Activated T-cell treated with anti-CD3 and anti-CD28 coated beads, Interleukin-2, amount 50 U/mL, for 4 hours (primary cell): ENCODE measurements around the gene TUBA4B. TPM values are rescaled to one million over a fixed set of nuclear protein-coding genes. Genes with fewer than 3 reads are reported as not detected.

ENCODE experiments used
- ATAC-seq, 2 donors: fragments of 200-7000 bp; cut with Tn5 transposase; one replicate each; pipeline ENCODE4 v1.10.0; 2021
- DNase-seq: peaks from one replicate; pipeline ENCODE4 v3.0.0-alpha.2; 2020
- H3K27me3 Mint-ChIP-seq: one replicate; pipeline ENCODE4 v1.8.0; 2021; ENCODE audit warnings: low read depth, mixed read lengths
- H3K36me3 Mint-ChIP-seq: one replicate; pipeline ENCODE4 v1.8.0; 2022; ENCODE audit warnings: mixed read lengths; ENCODE audit not compliant: insufficient read depth
- H3K4me1 Mint-ChIP-seq: one replicate; pipeline ENCODE4 v1.8.0; 2021; ENCODE audit warnings: low read depth, mixed read lengths
- H3K4me3 Mint-ChIP-seq: one replicate; pipeline ENCODE4 v1.8.0; 2021; ENCODE audit warnings: mild to moderate bottlenecking, moderate library complexity, mixed read lengths
- H3K9me3 Mint-ChIP-seq: one replicate; pipeline ENCODE4 v1.8.0; 2021; ENCODE audit warnings: mixed read lengths
- total RNA-seq, 3 donors: library from RNA; stranded (reverse); gene quantifications; one replicate each; pipeline ENCODE4 v1.2.1, GENCODE V29; 2021

Gene TUBA4B
- total RNA-seq, 3 donors from 2014 or later = not detected

DNA sequence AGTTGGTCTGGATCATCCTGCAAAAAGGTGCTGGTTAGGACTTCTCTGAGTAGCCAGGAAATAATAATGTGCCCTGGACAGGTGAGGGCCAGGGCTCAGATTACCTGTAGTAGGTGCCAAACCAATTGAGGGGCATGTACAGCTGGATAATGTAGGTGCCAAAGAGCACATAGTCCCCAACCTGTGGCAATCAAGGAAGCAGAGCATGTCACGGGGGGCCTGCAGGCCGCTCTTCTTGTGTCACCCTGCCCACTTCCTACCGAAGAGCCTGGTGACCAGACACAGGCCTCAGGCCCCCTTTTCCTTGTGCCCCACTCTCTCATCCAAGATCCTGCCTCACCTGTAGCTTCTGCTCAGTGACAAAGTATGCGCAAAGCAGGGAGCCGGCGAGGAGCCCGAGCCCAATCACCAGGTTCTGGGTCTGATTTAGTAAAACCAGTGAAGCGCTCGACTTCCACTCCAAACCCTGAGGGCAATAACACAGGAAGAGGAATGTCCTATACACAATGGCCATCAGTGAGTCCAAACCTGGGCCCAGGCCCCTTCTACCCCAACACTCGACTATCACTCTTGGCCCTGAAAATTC is 39.5 kb upstream of the TUBA4B start:
- H3K4me3 Mint-ChIP-seq = no peak overlapping the region
- H3K36me3 Mint-ChIP-seq = peaks cover 14% of the 10 kb centered on the region
- ATAC-seq (no peak), DNase-seq (no peak)
- no peaks in the 10 kb centered on the region for H3K27me3 Mint-ChIP-seq
- H3K9me3 Mint-ChIP-seq = no peaks in the 10 kb centered on the region
- H3K4me1 Mint-ChIP-seq = peaks cover 25% of the 10 kb centered on the region

DNA sequence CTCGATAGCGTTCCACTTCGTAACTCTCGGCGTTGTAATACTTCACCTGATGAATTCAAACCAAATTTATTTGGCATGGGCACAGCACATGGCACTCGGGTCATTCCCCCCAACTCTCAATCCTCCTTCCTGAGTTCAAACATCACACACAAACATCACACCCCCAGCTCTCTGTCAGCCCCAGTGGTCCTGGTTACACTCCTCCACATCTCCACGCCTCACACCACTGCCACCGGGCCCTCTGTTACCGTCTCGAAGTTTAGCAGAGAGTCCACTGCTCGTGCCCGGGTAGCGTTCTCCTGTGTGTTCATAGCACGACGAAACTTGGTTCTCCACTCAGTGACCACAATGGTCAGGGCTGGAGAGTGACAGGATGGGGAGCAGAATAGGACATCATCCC is 38.9 kb upstream of the TUBA4B start:
- H3K9me3 Mint-ChIP-seq = no peaks in the 10 kb centered on the region
- H3K36me3 Mint-ChIP-seq = peaks cover 14% of the 10 kb centered on the region
- H3K4me3 Mint-ChIP-seq = no peak overlapping the region
- ATAC-seq (no peak), DNase-seq (no peak)
- peaks cover 24% of the 10 kb centered on the region for H3K4me1 Mint-ChIP-seq
- H3K27me3 Mint-ChIP-seq = no peaks in the 10 kb centered on the region

GRCh38 chr2:219214786-219215185 is 38.3 kb upstream of the TUBA4B start:
- ATAC-seq = no peak
- DNase-seq = no peak
- peaks cover 24% of the 10 kb centered on the region for H3K4me1 Mint-ChIP-seq
- H3K36me3 Mint-ChIP-seq = peaks cover 14% of the 10 kb centered on the region
- no peaks in the 10 kb centered on the region for H3K27me3 Mint-ChIP-seq
- H3K4me3 Mint-ChIP-seq = no peak overlapping the region
- no peaks in the 10 kb centered on the region for H3K9me3 Mint-ChIP-seq

GRCh38 chr2:219215871-219216534 is 37.0 kb upstream of the TUBA4B start:
- Mint-ChIP-seq H3K4me3 (no peak overlapping the region), H3K36me3 (peaks cover 14% of the 10 kb centered on the region), H3K4me1 (peaks cover 22% of the 10 kb centered on the region), H3K9me3 (no peaks in the 10 kb centered on the region), H3K27me3 (no peaks in the 10 kb centered on the region)
- DNase-seq = no peak
- ATAC-seq = no peak

- Mint-ChIP-seq H3K4me3 (no peak overlapping the region), H3K9me3 (no peaks in the 10 kb centered on the region)
These were observed 36.5 kb upstream of the TUBA4B start for GRCh38 chr2:219216535-219216915.

GRCh38 chr2:219218217-219218731 is 34.8 kb upstream of the TUBA4B start:
- DNase-seq (no peak), ATAC-seq (peak; percentile 49 to 59)
- Mint-ChIP-seq H3K4me1 (peaks cover 17% of the 10 kb centered on the region), H3K9me3 (no peaks in the 10 kb centered on the region), H3K27me3 (no peaks in the 10 kb centered on the region), H3K4me3 (peak overlapping the region; percentile 86), H3K36me3 (peaks cover 17% of the 10 kb centered on the region)

More at GRCh38 chr2:219216535-219216915, 36.5 kb upstream of the TUBA4B start:
- Mint-ChIP-seq H3K27me3 (no peaks in the 10 kb centered on the region), H3K36me3 (peaks cover 18% of the 10 kb centered on the region), H3K4me1 (peaks cover 17% of the 10 kb centered on the region)
- DNase-seq (no peak), ATAC-seq (no peak)

GRCh38 chr2:219218732-219219701 is 34.0 kb upstream of the TUBA4B start, which contains the start of gene ABCB6:
TSS of gene ABCB6 (minus strand) at chr2:219218958. CDS start at chr2:219218673, 285 bp downstream.
- Mint-ChIP-seq H3K4me3 (peak within 1 kb of the TSS; percentile 86), H3K27me3 (no peaks in the 10 kb centered on the region), H3K9me3 (no peaks in the 10 kb centered on the region), H3K36me3 (peaks cover 22% of the 10 kb centered on the region), H3K4me1 (peaks cover 17% of the 10 kb centered on the region)
- DNase-seq = peak; percentile 85
- ATAC-seq = peak; percentile 82 to 88

DNA sequence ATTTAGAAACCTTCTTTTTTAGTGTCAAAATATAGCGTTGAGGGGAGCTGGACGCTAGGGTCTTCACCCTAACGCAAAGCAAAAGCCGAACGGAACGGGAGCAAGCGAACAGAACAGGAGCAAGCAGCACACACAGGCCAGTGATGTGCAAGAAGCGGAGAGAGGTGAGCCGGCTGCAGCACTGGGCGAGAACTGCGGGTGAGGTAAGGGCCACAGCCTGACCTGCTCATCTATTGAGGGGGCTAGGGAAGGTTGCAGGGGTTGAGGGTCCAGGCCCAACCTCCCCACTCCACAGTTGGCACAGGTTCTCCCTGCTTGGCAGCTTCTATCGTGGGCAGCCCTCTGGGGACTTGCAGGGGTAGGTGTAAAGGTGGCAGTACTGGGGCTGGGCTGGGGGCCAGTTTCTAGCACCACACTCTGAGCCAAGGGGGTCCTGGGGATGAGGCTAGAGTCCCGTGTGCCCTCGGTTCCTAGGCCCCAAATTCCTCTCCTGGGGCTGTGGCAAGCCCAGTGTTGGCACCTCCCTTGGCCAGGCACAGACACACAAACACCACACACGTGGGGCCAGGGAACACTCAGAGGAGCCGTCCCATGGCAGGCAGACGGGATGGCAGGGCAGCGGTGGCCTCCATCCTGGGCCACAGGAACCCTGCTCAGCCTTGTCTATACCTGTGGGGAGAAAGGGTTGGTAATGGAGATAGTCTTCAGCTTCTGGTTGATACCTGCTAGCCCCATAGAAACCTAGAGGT is 33.1 kb upstream of the TUBA4B start:
- no peak for DNase-seq
- ATAC-seq = no peak
- H3K4me1 Mint-ChIP-seq = peaks cover 17% of the 10 kb centered on the region
- peaks cover 21% of the 10 kb centered on the region for H3K36me3 Mint-ChIP-seq
- no peaks in the 10 kb centered on the region for H3K27me3 Mint-ChIP-seq
- no peaks in the 10 kb centered on the region for H3K9me3 Mint-ChIP-seq
- no peak overlapping the region for H3K4me3 Mint-ChIP-seq

GRCh38 chr2:219220652-219221402 is 32.2 kb upstream of the TUBA4B start:
- Mint-ChIP-seq H3K4me1 (peaks cover 17% of the 10 kb centered on the region), H3K36me3 (peaks cover 23% of the 10 kb centered on the region), H3K4me3 (no peak overlapping the region), H3K9me3 (no peaks in the 10 kb centered on the region), H3K27me3 (no peaks in the 10 kb centered on the region)
- DNase-seq = no peak
- ATAC-seq = no peak

GRCh38 chr2:219221957-219222518 is 31.0 kb upstream of the TUBA4B start:
- Mint-ChIP-seq H3K9me3 (no peaks in the 10 kb centered on the region), H3K36me3 (peaks cover 27% of the 10 kb centered on the region), H3K4me1 (peaks cover 19% of the 10 kb centered on the region), H3K4me3 (no peak overlapping the region), H3K27me3 (no peaks in the 10 kb centered on the region)
- no peak for ATAC-seq
- no peak for DNase-seq

DNA sequence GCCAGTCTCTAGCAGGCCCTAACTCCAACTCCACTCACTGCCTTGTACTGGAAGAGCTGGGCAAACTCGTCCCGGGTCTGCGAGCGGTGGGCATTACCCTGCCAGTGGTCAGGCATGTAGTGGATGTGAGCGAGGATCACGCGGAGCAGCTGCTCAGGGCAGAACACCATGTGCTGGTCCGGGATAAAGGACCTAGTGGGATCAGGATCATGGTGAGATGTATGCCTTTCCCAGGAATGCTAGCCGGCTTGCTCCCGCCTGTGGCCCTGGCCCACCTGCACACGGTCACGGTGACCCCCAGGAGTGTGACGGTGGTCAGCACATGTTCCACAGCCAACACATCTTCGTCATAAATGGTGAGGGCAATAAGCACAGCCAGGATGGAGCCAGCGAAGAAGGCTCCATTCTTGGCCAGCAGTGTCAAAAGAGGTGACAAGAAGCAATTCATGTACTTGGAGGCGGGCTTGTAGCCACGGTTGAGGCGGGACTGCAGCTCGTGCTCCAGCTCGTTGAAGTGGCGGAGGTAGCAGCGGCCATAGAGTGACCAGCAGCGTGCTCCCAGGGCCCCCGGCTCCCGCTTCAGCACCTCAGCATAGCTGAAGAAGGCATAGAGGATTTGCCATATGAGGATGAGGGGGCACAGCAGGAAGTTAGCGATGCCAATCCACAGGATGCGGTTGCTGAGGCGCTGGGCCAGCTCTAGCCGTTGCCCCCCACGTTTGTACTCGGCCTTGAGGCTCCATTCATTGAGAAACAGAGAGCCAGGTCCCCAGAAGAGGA is 29.0 kb upstream of the TUBA4B start:
- H3K27me3 Mint-ChIP-seq = no peaks in the 10 kb centered on the region
- no peak for DNase-seq
- peaks cover 27% of the 10 kb centered on the region for H3K36me3 Mint-ChIP-seq
- no peak for ATAC-seq
- peaks cover 27% of the 10 kb centered on the region for H3K4me1 Mint-ChIP-seq
- H3K9me3 Mint-ChIP-seq = no peaks in the 10 kb centered on the region
- no peak overlapping the region for H3K4me3 Mint-ChIP-seq

DNA sequence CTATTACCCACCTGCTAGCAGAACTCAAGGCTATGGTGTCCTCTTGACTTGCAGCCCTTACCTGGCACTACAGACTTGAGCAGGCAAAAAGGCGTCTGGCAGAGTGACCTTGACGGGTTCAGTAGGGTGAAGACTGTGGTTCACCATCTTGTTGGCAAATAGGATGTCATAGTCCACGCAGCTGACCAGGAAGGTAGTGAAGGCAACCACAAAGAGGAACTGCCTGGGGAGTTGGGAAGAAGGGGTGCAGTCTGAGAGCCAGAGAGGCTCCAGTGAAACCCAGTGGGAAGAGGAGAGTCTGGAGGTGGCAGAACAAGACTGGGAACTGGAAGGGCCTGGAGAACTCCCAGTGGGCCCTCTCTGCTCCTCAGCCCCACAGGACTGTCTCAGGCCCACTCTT is 27.7 kb upstream of the TUBA4B start:
- H3K9me3 Mint-ChIP-seq = no peaks in the 10 kb centered on the region
- peaks cover 28% of the 10 kb centered on the region for H3K4me1 Mint-ChIP-seq
- H3K4me3 Mint-ChIP-seq = no peak overlapping the region
- no peak for ATAC-seq
- H3K27me3 Mint-ChIP-seq = no peaks in the 10 kb centered on the region
- H3K36me3 Mint-ChIP-seq = peaks cover 27% of the 10 kb centered on the region
- DNase-seq = no peak
